Natural killer cell (primary cell): ENCODE data around the gene CYP2S1. TPM values are rescaled to one million over a fixed set of nuclear protein-coding genes. Genes with fewer than 3 reads are reported as not detected.

ENCODE experiments used
- ATAC-seq, 3 donors: fragments of 150-1000 bp in 2 of 3; fragments of 200-7000 bp in 1 of 3; cut with Tn5 transposase; 1 replicate in 1 of 3; 2 replicates in 2 of 3; pipeline ENCODE4 v1.10.0; 2021; ENCODE audit warnings: mild to moderate bottlenecking in 2 of 3, moderate library complexity in 2 of 3
- DNase-seq, 2 donors: peaks; one replicate each; pipeline versions ENCODE4 v3.0.0 to v3.0.0-alpha.2; 2013 to 2021; ENCODE audit warnings: mixed read lengths in 1 of 2
- H3K27ac ChIP-seq: one replicate; pipeline ENCODE4 v1.5.1; 2013; ENCODE audit warnings: mild to moderate bottlenecking, low read length
- H3K27me3 ChIP-seq: one replicate; pipeline ENCODE4 v1.6.1; 2013; ENCODE audit warnings: low read length; ENCODE audit not compliant: control insufficient read depth, insufficient read depth
- H3K36me3 ChIP-seq: one replicate; pipeline ENCODE4 v1.6.1; 2013; ENCODE audit warnings: low read length; ENCODE audit not compliant: control insufficient read depth, insufficient read depth
- H3K4me1 ChIP-seq: one replicate; pipeline ENCODE4 v1.6.1; 2013; ENCODE audit warnings: low read length; ENCODE audit not compliant: control insufficient read depth, insufficient read depth
- H3K4me3 ChIP-seq: one replicate; pipeline ENCODE4 v1.5.1; 2013; ENCODE audit warnings: low read length
- H3K9me3 ChIP-seq: one replicate; pipeline ENCODE4 v1.6.1; 2013; ENCODE audit warnings: low read length; ENCODE audit not compliant: control insufficient read depth, insufficient read depth
- H3K27ac Mint-ChIP-seq, 2 donors: one replicate each; pipeline ENCODE4 v1.8.0; 2022; ENCODE audit warnings: mild to moderate bottlenecking in 2 of 2, mixed read lengths in 2 of 2, moderate library complexity in 1 of 2
- H3K27me3 Mint-ChIP-seq, 2 donors: one replicate each; pipeline ENCODE4 v1.8.0; 2022; ENCODE audit warnings: low read depth in 2 of 2, mixed read lengths in 2 of 2
- H3K36me3 Mint-ChIP-seq: one replicate; pipeline ENCODE4 v1.8.0; 2022; ENCODE audit warnings: mixed read lengths
- H3K4me1 Mint-ChIP-seq, 2 donors: one replicate each; pipeline ENCODE4 v1.8.0; 2022; ENCODE audit warnings: mixed read lengths in 2 of 2
- H3K4me3 Mint-ChIP-seq: one replicate; pipeline ENCODE4 v1.8.0; 2022; ENCODE audit warnings: mild to moderate bottlenecking, moderate library complexity, mixed read lengths
- H3K9me3 Mint-ChIP-seq, 2 donors: one replicate each; pipeline ENCODE4 v1.8.0; 2022; ENCODE audit warnings: mixed read lengths in 2 of 2
- CTCF ChIP-seq: fragments of 200-600 bp; IDR thresholded peaks from one replicate; pipeline ENCODE4 v1.8.0; 2022; ENCODE audit warnings: antibody characterized with exemption
- WGBS: methylation state at CpG from one replicate; pipeline ENCODE4 v1.1.7; 2013; ENCODE audit warnings: missing lambda C conversion rate; ENCODE audit not compliant: insufficient coverage; 5-methylcytosine and 5-hydroxymethylcytosine counted together
- intact Hi-C: fragments of 100-400 bp; cut with micrococcal nuclease; formaldehyde crosslinking; loops from one replicate; pipeline ENCODE4 v1.14.2; 2022
- total RNA-seq, 4 donors: library from RNA; stranded (reverse); fragments of 120-200 nt in 1 of 4; gene quantifications; one replicate each; pipeline versions ENCODE4 v1.2.3 to v1.2.4, GENCODE V29; 2013 to 2022

CYP2S1 gene
- total RNA-seq, 3 donors from 2014 or later (not counting 1 experiment from before 2014, with no cell fraction given) = 0.78 to 1.6 (median 0.84) TPM

DNA sequence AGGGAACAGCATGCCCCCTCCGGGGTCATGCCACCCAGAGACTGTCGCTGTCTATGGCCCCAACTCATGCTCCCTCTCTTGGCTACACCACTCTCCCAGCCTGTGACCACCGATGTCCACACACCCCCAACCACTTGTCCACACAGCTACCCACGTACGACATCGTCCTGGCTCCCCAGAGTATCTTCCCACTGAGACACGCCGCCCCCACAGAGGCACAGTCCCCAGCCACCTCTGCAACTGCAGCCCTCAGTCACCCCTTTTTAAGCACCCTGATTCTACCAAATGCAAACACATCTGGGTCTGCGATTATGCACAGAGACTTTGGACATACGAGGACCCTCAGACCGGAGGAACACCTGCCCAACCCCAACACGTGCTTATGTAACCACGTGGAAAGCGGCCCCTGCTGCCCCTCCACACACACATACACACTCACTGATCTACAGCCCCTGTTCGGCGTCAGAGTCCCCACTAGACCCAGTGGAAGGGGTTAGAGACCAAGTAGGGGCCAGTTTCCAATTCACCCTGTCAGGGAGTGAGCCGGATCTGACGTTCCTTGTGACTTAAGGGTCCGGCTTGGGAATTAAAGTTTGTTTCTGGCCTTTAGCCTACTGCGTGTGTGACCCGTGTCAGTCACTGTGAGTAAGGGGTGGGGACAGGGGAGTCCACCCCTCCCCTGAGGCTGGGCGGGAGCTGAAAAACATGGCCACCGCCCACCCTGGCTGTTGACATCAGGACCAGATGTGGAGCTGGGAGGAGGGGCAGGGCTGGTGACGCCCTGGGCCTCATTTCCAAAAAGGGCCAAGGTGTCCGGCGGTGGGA is 14.1 kb downstream of the CYP2S1 start:
- Mint-ChIP-seq H3K36me3 (no peaks in the 10 kb centered on the region), H3K9me3 (no peaks in the 10 kb centered on the region), H3K4me1 (peaks cover 4 to 10% of the 10 kb centered on the region in 2 donors), H3K27ac (no peak overlapping the region), H3K4me3 (no peak overlapping the region), H3K27me3 (no peaks in the 10 kb centered on the region)
- H3K27me3 ChIP-seq = no peaks in the 10 kb centered on the region
- no peak overlapping the region for H3K27ac ChIP-seq
- intact Hi-C loops = loop anchor here (10.0 kb wide), 1 partner anchor 358 kb away; no protein-coding TSS in a partner anchor
- WGBS = 87% methylated on average over 24 of the region's 26 CpGs
- no peaks in the 10 kb centered on the region for H3K36me3 ChIP-seq
- ATAC-seq (no peak), DNase-seq (no peak)
- no peaks in the 10 kb centered on the region for H3K9me3 ChIP-seq
- no peaks in the 10 kb centered on the region for H3K4me1 ChIP-seq
- TF ChIP-seq CTCF = no peak
- no peak overlapping the region for H3K4me3 ChIP-seq

GRCh38 chr19:41214161-41214560 is 21.1 kb downstream of the CYP2S1 start:
- Histone ChIP-seq H3K27me3 (peaks cover 2% of the 10 kb centered on the region), H3K9me3 (no peaks in the 10 kb centered on the region), H3K36me3 (no peaks in the 10 kb centered on the region), H3K4me1 (no peaks in the 10 kb centered on the region), H3K4me3 (no peak overlapping the region), H3K27ac (no peak overlapping the region)
- ATAC-seq (no peak), DNase-seq (no peak)
- TF ChIP-seq CTCF = no peak
- H3K4me3 Mint-ChIP-seq = no peak overlapping the region
- WGBS = 87% methylated on average over 1 of the region's 1 CpG
- no peaks in the 10 kb centered on the region for H3K9me3 Mint-ChIP-seq
- peaks cover 0 to 7% of the 10 kb centered on the region in 2 donors for H3K4me1 Mint-ChIP-seq
- peaks cover 20 to 25% of the 10 kb centered on the region in 2 donors for H3K27me3 Mint-ChIP-seq
- H3K27ac Mint-ChIP-seq = no peak overlapping the region
- intact Hi-C loops = no loop called here
- H3K36me3 Mint-ChIP-seq = no peaks in the 10 kb centered on the region

- Histone ChIP-seq H3K4me1 (no peaks in the 10 kb centered on the region), H3K36me3 (no peaks in the 10 kb centered on the region), H3K4me3 (no peak overlapping the region), H3K27me3 (peaks cover 5% of the 10 kb centered on the region), H3K9me3 (no peaks in the 10 kb centered on the region), H3K27ac (no peak overlapping the region)
- H3K27me3 Mint-ChIP-seq = peaks cover 43% of the 10 kb centered on the region in 2 donors
- 93% methylated on average over 7 of the region's 7 CpGs for WGBS
- H3K27ac Mint-ChIP-seq = no peak overlapping the region
- intact Hi-C loops = no loop called here
- ATAC-seq (no peak), DNase-seq (no peak)
- H3K36me3 Mint-ChIP-seq = no peaks in the 10 kb centered on the region
- H3K9me3 Mint-ChIP-seq = no peaks in the 10 kb centered on the region
- H3K4me3 Mint-ChIP-seq = no peak overlapping the region
- peaks cover 0 to 7% of the 10 kb centered on the region in 2 donors for H3K4me1 Mint-ChIP-seq
- TF ChIP-seq CTCF = no peak
Measured at GRCh38 chr19:41217741-41218140, 24.7 kb downstream of the CYP2S1 start.
